MM.1S (cell line): ENCODE results near the gene HMX1.

ENCODE experiments used
- CTCF ChIP-seq: fragments of 300-600 bp; sonication (generic); IDR thresholded peaks from 2 replicates; pipeline ENCODE4 v1.5.1; 2016; ENCODE audit warnings: antibody characterized with exemption, low read length, mixed read lengths
- EZH2 ChIP-seq: fragments of 300-600 bp; sonication (generic); optimal IDR thresholded peaks from 2 replicates; pipeline ENCODE3; 2017; ENCODE audit warnings: low read depth, mild to moderate bottlenecking, antibody characterized with exemption, low read length, mixed read lengths

- TF ChIP-seq CTCF (no peak), EZH2 (no peak)
These were observed 10.6 kb downstream of the HMX1 start for GRCh38 chr4:8860892-8861575.
